Posterior vena cava (tissue), 2 donors: ENCODE data around the gene UNC119B. TPM values are rescaled to one million over a fixed set of nuclear protein-coding genes. Genes with fewer than 3 reads are reported as not detected.
A peak's percentile ranks its signal among the peaks of the same experiment; 100 is the strongest.

Experiments used
- DNase-seq: peaks from one replicate; pipeline ENCODE4 v3.0.0-alpha.2; 2020; ENCODE audit warnings: low spot score
- intact Hi-C, 2 donors: fragments of 100-400 bp; cut with DNase I; formaldehyde crosslinking; loops; one replicate each; pipeline versions ENCODE4 v1.14.1 to v1.14.2; 2022 to 2023
- total RNA-seq, 2 donors: library from RNA; stranded (reverse); fragmentation: NEBNext Ultra II Directional; extraction: Animal tissue kit (Norgen Biotek cat#: 25700); gene quantifications; one replicate each; pipeline ENCODE4 v1.2.1, GENCODE V29; 2021
- donor health status: DM: yes; HTN: yes; CAD: no.
- donor health status: DM: yes; HTN: yes; CAD: no.

Gene UNC119B
- total RNA-seq, 2 donors from 2014 or later, result 20.6 to 21.3 TPM

- intact Hi-C loops, result loop anchor here in 1 of 2 donors (2.0 kb wide), 1 partner anchor 24 kb away; the partner anchor contains the start of gene UNC119B
- DNase-seq, result peak; percentile 100
Observed at GRCh38 chr12:120686690-120687577, 23.3 kb upstream of the UNC119B start, which contains the start of gene MLEC. TSS of gene MLEC (plus strand) at chr12:120687149. CDS start at chr12:120687297, 148 bp downstream.

GRCh38 chr12:120687578-120688289, 22.5 kb upstream of the UNC119B start:
- intact Hi-C loops, result loop anchor here (2.0 kb wide), 2 partner anchors 23 to 71 kb away; partner anchors contain the start of gene UNC119B (in 1 of the 2)
- no peak for DNase-seq

GRCh38 chr12:120688527-120689071, 21.7 kb upstream of the UNC119B start:
- intact Hi-C loops, result loop anchor here in 1 of 2 donors (2.0 kb wide), 1 partner anchor 70 kb away; no protein-coding TSS in a partner anchor
- no peak for DNase-seq

- DNase-seq, result no peak
- intact Hi-C loops, result loop anchor here in 1 of 2 donors (2.0 kb wide), 1 partner anchor 69 kb away; no protein-coding TSS in a partner anchor
Observed at GRCh38 chr12:120689397-120690082, 20.7 kb upstream of the UNC119B start.

GRCh38 chr12:120690083-120690450, 20.2 kb upstream of the UNC119B start:
- intact Hi-C loops, result no loop called here
- no peak for DNase-seq

- intact Hi-C loops, result no loop called here
- DNase-seq, result no peak
Observed at GRCh38 chr12:120690978-120691377, 19.3 kb upstream of the UNC119B start.

- no peak for DNase-seq
- intact Hi-C loops, result no loop called here
Observed at GRCh38 chr12:120692524-120693033, 17.7 kb upstream of the UNC119B start.

- DNase-seq, result no peak
- intact Hi-C loops, result no loop called here
Observed at GRCh38 chr12:120693848-120694247, 16.4 kb upstream of the UNC119B start.

GRCh38 chr12:120696626-120697025, 13.6 kb upstream of the UNC119B start:
- no peak for DNase-seq
- intact Hi-C loops, result no loop called here

GRCh38 chr12:120697344-120697743, 12.9 kb upstream of the UNC119B start:
- intact Hi-C loops, result no loop called here
- DNase-seq, result no peak

GRCh38 chr12:120698665-120699064, 11.6 kb upstream of the UNC119B start:
- intact Hi-C loops, result no loop called here
- DNase-seq, result no peak

- intact Hi-C loops, result no loop called here
- DNase-seq, result no peak
Observed at GRCh38 chr12:120699553-120699952, 10.7 kb upstream of the UNC119B start.

- no peak for DNase-seq
- intact Hi-C loops, result no loop called here
Observed at GRCh38 chr12:120700886-120701285, 9.4 kb upstream of the UNC119B start.

GRCh38 chr12:120702637-120703036, 7.6 kb upstream of the UNC119B start:
- intact Hi-C loops, result no loop called here
- no peak for DNase-seq

GRCh38 chr12:120703311-120703942, 6.8 kb upstream of the UNC119B start:
- DNase-seq, result no peak
- intact Hi-C loops, result no loop called here

GRCh38 chr12:120705618-120706017, 4.6 kb upstream of the UNC119B start:
- DNase-seq, result no peak
- intact Hi-C loops, result no loop called here

GRCh38 chr12:120706029-120706428, 4.2 kb upstream of the UNC119B start:
- intact Hi-C loops, result no loop called here
- no peak for DNase-seq

- intact Hi-C loops, result no loop called here
- DNase-seq, result no peak
Observed at GRCh38 chr12:120708651-120709050, 1.6 kb upstream of the UNC119B start.
